ENCODE measurements around the gene GLRX. TPM values are rescaled to one million over a fixed set of nuclear protein-coding genes. Genes with fewer than 3 reads are reported as not detected.
A peak's percentile ranks its signal among the peaks of the same experiment; 100 is the strongest.
"Not testable (repeated sequence)": the region's sequence is repeated elsewhere in the genome, so short reads cannot be mapped to it uniquely, and the experiment has no call there.

GLRX gene
- total RNA-seq, 1 donor from 2014 or later = 27.5 TPM

- H3K4me1 Mint-ChIP-seq (ENCODE audit: unreplicated experiment) = peaks cover 13% of the 10 kb centered on the region
- no peak overlapping the region for H3K4me3 Mint-ChIP-seq (ENCODE audit: unreplicated experiment)
- no peak for DNase-seq (ENCODE audit: low spot score)
- no peak overlapping the region for H3K27ac Mint-ChIP-seq (ENCODE audit: unreplicated experiment)
- peaks cover 3% of the 10 kb centered on the region for H3K27me3 Mint-ChIP-seq (ENCODE audit: unreplicated experiment)
- H3K36me3 Mint-ChIP-seq (ENCODE audit: low read depth, unreplicated experiment) = peaks cover 4% of the 10 kb centered on the region
- TF ChIP-seq, protein P1, sequence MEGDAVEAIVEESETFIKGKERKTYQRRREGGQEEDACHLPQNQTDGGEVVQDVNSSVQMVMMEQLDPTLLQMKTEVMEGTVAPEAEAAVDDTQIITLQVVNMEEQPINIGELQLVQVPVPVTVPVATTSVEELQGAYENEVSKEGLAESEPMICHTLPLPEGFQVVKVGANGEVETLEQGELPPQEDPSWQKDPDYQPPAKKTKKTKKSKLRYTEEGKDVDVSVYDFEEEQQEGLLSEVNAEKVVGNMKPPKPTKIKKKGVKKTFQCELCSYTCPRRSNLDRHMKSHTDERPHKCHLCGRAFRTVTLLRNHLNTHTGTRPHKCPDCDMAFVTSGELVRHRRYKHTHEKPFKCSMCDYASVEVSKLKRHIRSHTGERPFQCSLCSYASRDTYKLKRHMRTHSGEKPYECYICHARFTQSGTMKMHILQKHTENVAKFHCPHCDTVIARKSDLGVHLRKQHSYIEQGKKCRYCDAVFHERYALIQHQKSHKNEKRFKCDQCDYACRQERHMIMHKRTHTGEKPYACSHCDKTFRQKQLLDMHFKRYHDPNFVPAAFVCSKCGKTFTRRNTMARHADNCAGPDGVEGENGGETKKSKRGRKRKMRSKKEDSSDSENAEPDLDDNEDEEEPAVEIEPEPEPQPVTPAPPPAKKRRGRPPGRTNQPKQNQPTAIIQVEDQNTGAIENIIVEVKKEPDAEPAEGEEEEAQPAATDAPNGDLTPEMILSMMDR (IDR thresholded peaks at IDR 0.05; ENCODE audit: unreplicated experiment) = no peak
- H3K9me3 Mint-ChIP-seq (ENCODE audit: unreplicated experiment) = no peaks in the 10 kb centered on the region
These were observed 15.5 kb upstream of the GLRX start for GRCh38 chr5:95838001-95838520.

DNA sequence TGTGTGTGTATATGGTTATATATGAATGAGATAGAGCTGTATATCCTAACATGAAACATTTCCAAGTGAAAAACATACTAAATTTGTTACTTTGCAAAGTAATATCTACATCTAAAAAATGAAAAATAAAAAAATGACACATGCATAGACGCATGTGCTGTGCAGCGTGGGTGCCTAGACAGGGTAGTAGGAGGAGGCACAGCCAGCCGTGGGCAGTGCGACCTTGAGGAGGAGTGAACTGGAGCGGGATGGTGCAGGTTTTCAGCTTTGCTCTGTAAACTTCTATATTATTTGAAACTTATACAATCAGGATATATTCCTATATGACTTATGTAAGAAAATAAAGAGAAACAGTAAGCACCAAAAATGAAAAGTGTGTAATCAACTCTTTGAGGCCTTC is 15.0 kb upstream of the GLRX start:
- Mint-ChIP-seq H3K36me3 (ENCODE audit: low read depth, unreplicated experiment) (peaks cover 4% of the 10 kb centered on the region), H3K27me3 (ENCODE audit: unreplicated experiment) (peaks cover 3% of the 10 kb centered on the region), H3K27ac (ENCODE audit: unreplicated experiment) (no peak overlapping the region), H3K4me3 (ENCODE audit: unreplicated experiment) (no peak overlapping the region), H3K9me3 (ENCODE audit: unreplicated experiment) (no peaks in the 10 kb centered on the region), H3K4me1 (ENCODE audit: unreplicated experiment) (peaks cover 8% of the 10 kb centered on the region)
- TF ChIP-seq, protein P1 (IDR thresholded peaks at IDR 0.05; ENCODE audit: unreplicated experiment) = no peak
- no peak for DNase-seq (ENCODE audit: low spot score)

DNA sequence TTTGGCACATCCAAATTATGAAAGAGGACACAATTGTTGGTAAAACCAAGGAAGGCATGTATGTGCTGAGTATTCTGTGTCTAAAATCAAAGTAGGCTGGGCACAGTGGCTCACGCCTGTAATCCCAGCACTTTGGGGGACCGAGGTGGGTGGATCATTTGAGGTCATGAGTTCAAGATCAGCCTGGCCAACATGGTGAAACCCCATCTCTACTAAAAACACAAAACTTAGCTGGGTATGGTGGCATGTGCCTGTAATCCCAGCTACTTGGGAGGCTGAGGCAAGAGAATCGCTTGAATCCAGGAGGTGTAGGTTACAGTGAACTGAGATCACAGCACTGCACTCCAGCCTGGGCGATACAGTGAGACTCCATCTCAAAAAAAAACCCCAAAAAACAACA is 14.4 kb upstream of the GLRX start:
- H3K4me3 Mint-ChIP-seq (ENCODE audit: unreplicated experiment); H3K27ac Mint-ChIP-seq (ENCODE audit: unreplicated experiment): not testable (repeated sequence)

GRCh38 chr5:95836544-95836943 is 14.0 kb upstream of the GLRX start:
- Mint-ChIP-seq H3K36me3 (ENCODE audit: low read depth, unreplicated experiment) (peaks cover 4% of the 10 kb centered on the region), H3K9me3 (ENCODE audit: unreplicated experiment) (no peaks in the 10 kb centered on the region), H3K4me1 (ENCODE audit: unreplicated experiment) (peaks cover 8% of the 10 kb centered on the region), H3K27ac (ENCODE audit: unreplicated experiment) (no peak overlapping the region), H3K4me3 (ENCODE audit: unreplicated experiment) (no peak overlapping the region), H3K27me3 (ENCODE audit: unreplicated experiment) (peaks cover 3% of the 10 kb centered on the region)
- TF ChIP-seq, protein P1 (IDR thresholded peaks at IDR 0.05; ENCODE audit: unreplicated experiment) = no peak
- no peak for DNase-seq (ENCODE audit: low spot score)

More for the DNA sequence above, 14.4 kb upstream of the GLRX start:
- not testable (repeated sequence) for H3K9me3 Mint-ChIP-seq (ENCODE audit: unreplicated experiment); H3K4me1 Mint-ChIP-seq (ENCODE audit: unreplicated experiment); DNase-seq (ENCODE audit: low spot score); H3K27me3 Mint-ChIP-seq (ENCODE audit: unreplicated experiment); H3K36me3 Mint-ChIP-seq (ENCODE audit: low read depth, unreplicated experiment)

GRCh38 chr5:95835682-95836385 is 13.3 kb upstream of the GLRX start:
- peak overlapping the region; percentile 62 for H3K27ac Mint-ChIP-seq (ENCODE audit: unreplicated experiment)
- no peak for DNase-seq (ENCODE audit: low spot score)
- H3K4me3 Mint-ChIP-seq (ENCODE audit: unreplicated experiment) = no peak overlapping the region
- no peaks in the 10 kb centered on the region for H3K9me3 Mint-ChIP-seq (ENCODE audit: unreplicated experiment)
- H3K27me3 Mint-ChIP-seq (ENCODE audit: unreplicated experiment) = peaks cover 3% of the 10 kb centered on the region
- TF ChIP-seq, protein P1 (IDR thresholded peaks at IDR 0.05; ENCODE audit: unreplicated experiment) = no peak
- peaks cover 4% of the 10 kb centered on the region for H3K36me3 Mint-ChIP-seq (ENCODE audit: low read depth, unreplicated experiment)
- H3K4me1 Mint-ChIP-seq (ENCODE audit: unreplicated experiment) = peaks cover 8% of the 10 kb centered on the region

All from endothelial cell (in vitro differentiated cells).